ENCODE data around the gene OR8H2. TPM values are rescaled to one million over a fixed set of nuclear protein-coding genes. Genes with fewer than 3 reads are reported as not detected.
"Not testable (repeated sequence)": the region's sequence is repeated elsewhere in the genome, so short reads cannot be mapped to it uniquely, and the experiment has no call there.

The OR8H2 gene
- total and polyA plus RNA-seq, 2 of the 4 experiments (the other 2 are of a cell fraction), result not detected

DNA sequence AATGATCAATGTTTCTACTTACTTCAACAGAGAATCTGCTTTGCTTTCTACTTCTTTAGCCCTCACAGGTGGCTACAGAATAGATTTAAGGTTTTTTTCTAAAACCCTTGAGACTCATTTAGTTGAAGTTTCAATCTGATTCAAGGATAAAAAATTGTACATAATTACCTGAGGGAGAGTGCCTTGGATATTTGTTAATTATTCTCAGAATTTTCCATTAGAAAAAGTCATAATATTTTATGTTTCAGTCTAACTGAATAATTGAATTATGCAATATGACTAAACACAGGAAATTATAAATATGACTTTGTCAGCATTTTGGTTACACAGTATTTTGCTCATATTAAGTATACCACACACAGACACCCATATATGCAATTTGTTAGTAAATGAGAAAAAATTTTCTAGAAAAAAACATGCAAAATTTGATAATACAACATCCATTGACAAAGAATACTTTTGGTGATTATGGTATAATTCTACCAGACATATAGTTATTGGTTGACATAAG, 36.7 kb downstream of the OR8H2 start, which contains the start of gene OR8J3:
OR8J3 (minus strand) TSS at position 51 of the 511 bp plus-strand sequence. CDS start 2,483 bp downstream, outside the sequence.
- CTCF ChIA-PET, result no interaction called here
- Histone ChIP-seq H3K27ac (ENCODE audit: insufficient read depth, low read length) (no peak within 1 kb of the TSS), H3K79me1 (ENCODE audit: low read depth in 1 of 2, low read length in 2 of 2) (no peaks in the 10 kb centered on the region), H4K20me1 (ENCODE audit: insufficient read depth, low read length) (no peaks in the 10 kb centered on the region), H4K8ac (ENCODE audit: low read depth in 2 of 2, low read length in 2 of 2) (no peak within 1 kb of the TSS), H3K4me3 (ENCODE audit: insufficient read depth, low read depth, low read length) (no peak within 1 kb of the TSS), H3K4me2 (ENCODE audit: low read depth, low read length) (no peak within 1 kb of the TSS), H2AK9ac (replicated peaks; ENCODE audit: low read depth, low read length, poor library complexity) (no peak within 1 kb of the TSS), H3K9me1 (ENCODE audit: insufficient read depth, low read length) (no peaks in the 10 kb centered on the region), H2AFZ (replicated peaks; ENCODE audit: low read length, poor library complexity) (no peak within 1 kb of the TSS), H3K4me1 (ENCODE audit: control insufficient read depth, insufficient read depth, low read length) (no peaks in the 10 kb centered on the region), H2BK20ac (ENCODE audit: low read depth, low read length) (no peak within 1 kb of the TSS), H2BK5ac (ENCODE audit: low read depth, low read length, poor library complexity, severe bottlenecking) (no peak within 1 kb of the TSS), H3K14ac (replicated peaks; ENCODE audit: low read depth, low read length) (no peak within 1 kb of the TSS), H3K4ac (ENCODE audit: low read depth, low read length) (no peak within 1 kb of the TSS), H3K27me3 (ENCODE audit: control insufficient read depth, insufficient read depth, low read length) (no peaks in the 10 kb centered on the region), H3K9me3 (ENCODE audit: control insufficient read depth, insufficient read depth, low read length) (no peaks in the 10 kb centered on the region), H3K9ac (ENCODE audit: low read depth, low read length) (no peak within 1 kb of the TSS), H2BK15ac (ENCODE audit: low read depth, low read length) (no peak within 1 kb of the TSS), H4K91ac (ENCODE audit: insufficient read depth, low read depth, low read length) (no peak within 1 kb of the TSS), H3K18ac (ENCODE audit: low read depth, low read length) (no peak within 1 kb of the TSS), H4K5ac (ENCODE audit: low read depth, low read length) (no peak within 1 kb of the TSS), H3K56ac (ENCODE audit: extremely low read depth, insufficient read depth, low read length) (no peak within 1 kb of the TSS), H2AK5ac (ENCODE audit: low read depth, low read length) (no peak within 1 kb of the TSS), H3K23ac (ENCODE audit: low read depth, low read length) (no peak within 1 kb of the TSS), H3K36me3 (ENCODE audit: control insufficient read depth, insufficient read depth, low read length) (no peaks in the 10 kb centered on the region), H2BK120ac (ENCODE audit: low read depth, low read length) (no peak within 1 kb of the TSS)
- no peak for ATAC-seq (ENCODE audit: low read depth)
- in situ Hi-C loops (cut with MboI; ENCODE audit: low sequenced_read_pairs), result no loop called here
- BruUV-seq (replicated peaks), result no TSS peak
- POLR2A ChIA-PET (ENCODE audit: unreplicated experiment), result no interaction called here
- dilution Hi-C loops (cut with HindIII; ENCODE audit: low sequenced_read_pairs, unreplicated experiment), result no loop called here
- no peak for DNase-seq
- intact Hi-C loops (cut with micrococcal nuclease), result no loop called here
- TF ChIP-seq FOS (IDR thresholded peaks at IDR 0.05; ENCODE audit: low read depth, low read length) (no peak), MAFK (IDR thresholded peaks at IDR 0.05; ENCODE audit: low read depth, low read length) (peak; percentile 54)

GRCh38 chr11:56143681-56144080, 40.2 kb downstream of the OR8H2 start:
- CTCF ChIA-PET; POLR2A ChIA-PET (ENCODE audit: unreplicated experiment); DNase-seq; H3K14ac ChIP-seq (replicated peaks; ENCODE audit: low read depth, low read length); H2AFZ ChIP-seq (replicated peaks; ENCODE audit: low read length, poor library complexity); H2BK120ac ChIP-seq (ENCODE audit: low read depth, low read length); H3K27ac ChIP-seq (ENCODE audit: insufficient read depth, low read length); H3K56ac ChIP-seq (ENCODE audit: extremely low read depth, insufficient read depth, low read length); in situ Hi-C loops (cut with MboI; ENCODE audit: low sequenced_read_pairs); H3K9ac ChIP-seq (ENCODE audit: low read depth, low read length); intact Hi-C loops (cut with micrococcal nuclease); H2BK5ac ChIP-seq (ENCODE audit: low read depth, low read length, poor library complexity, severe bottlenecking); ATAC-seq (ENCODE audit: low read depth); H3K4me1 ChIP-seq (ENCODE audit: control insufficient read depth, insufficient read depth, low read length); H4K8ac ChIP-seq (ENCODE audit: low read depth in 2 of 2, low read length in 2 of 2); H2BK15ac ChIP-seq (ENCODE audit: low read depth, low read length); H4K20me1 ChIP-seq (ENCODE audit: insufficient read depth, low read length); H3K79me1 ChIP-seq (ENCODE audit: low read depth in 1 of 2, low read length in 2 of 2); dilution Hi-C loops (cut with HindIII; ENCODE audit: low sequenced_read_pairs, unreplicated experiment); H3K4me3 ChIP-seq (ENCODE audit: insufficient read depth, low read depth, low read length); H3K4ac ChIP-seq (ENCODE audit: low read depth, low read length); BruUV-seq (replicated peaks); H4K91ac ChIP-seq (ENCODE audit: insufficient read depth, low read depth, low read length); H3K23ac ChIP-seq (ENCODE audit: low read depth, low read length); H3K36me3 ChIP-seq (ENCODE audit: control insufficient read depth, insufficient read depth, low read length); H2AK9ac ChIP-seq (replicated peaks; ENCODE audit: low read depth, low read length, poor library complexity); H3K9me3 ChIP-seq (ENCODE audit: control insufficient read depth, insufficient read depth, low read length); H4K5ac ChIP-seq (ENCODE audit: low read depth, low read length); H3K4me2 ChIP-seq (ENCODE audit: low read depth, low read length); H2AK5ac ChIP-seq (ENCODE audit: low read depth, low read length); H3K9me1 ChIP-seq (ENCODE audit: insufficient read depth, low read length); H3K27me3 ChIP-seq (ENCODE audit: control insufficient read depth, insufficient read depth, low read length); H3K18ac ChIP-seq (ENCODE audit: low read depth, low read length); H2BK20ac ChIP-seq (ENCODE audit: low read depth, low read length): not testable (repeated sequence)
- no CpG with 5 or more reads among the region's 30 CpGs for WGBS, 2 experiments (ENCODE audit: extremely low coverage in 2 of 2, insufficient read length in 1 of 2)

All from IMR-90 (cell line).